NAMALWA (cell line): Measurements from ENCODE around the gene IFNA6.
A peak's percentile ranks its signal among the peaks of the same experiment; 100 is the strongest.

Experiments used
- DNase-seq: peaks from one replicate; pipeline ENCODE4 v3.0.0-alpha.2; 2015; ENCODE audit warnings: low spot score

IFNA6 gene

DNA sequence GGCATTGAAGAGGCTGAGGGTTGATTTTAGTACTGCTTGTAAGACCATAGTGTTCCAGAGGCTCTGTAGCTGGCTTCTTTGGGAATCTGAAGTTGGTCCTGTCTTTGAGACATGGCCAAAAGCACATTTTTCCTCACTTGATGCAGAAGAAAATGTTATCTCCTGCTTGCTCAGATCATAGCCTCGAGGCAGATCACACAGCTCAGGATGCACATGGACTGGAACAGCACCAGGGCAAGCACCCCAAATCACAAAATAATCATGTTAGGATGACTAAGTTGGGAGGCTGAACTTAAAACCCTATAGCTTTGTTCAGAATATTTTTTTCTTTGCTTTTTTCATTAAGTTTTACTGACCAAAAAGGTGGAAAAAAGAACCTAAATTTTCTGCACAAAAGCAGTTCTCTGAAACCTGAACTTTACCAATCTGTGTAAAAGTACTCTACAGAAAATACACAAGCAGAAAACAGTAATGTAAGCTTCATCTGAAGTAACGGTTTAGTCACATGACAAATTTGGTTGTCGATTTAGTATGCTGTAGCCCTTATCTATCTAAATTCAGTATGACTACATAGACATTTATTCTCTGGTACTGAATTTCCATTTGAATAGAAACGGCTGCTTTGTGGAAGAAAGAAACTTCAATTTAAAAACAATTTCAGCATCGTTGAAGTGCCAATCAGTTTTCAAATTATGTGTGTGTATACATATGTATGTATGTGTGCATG lies 18.8 kb downstream of the IFNA6 start:
- no peak for DNase-seq

DNA sequence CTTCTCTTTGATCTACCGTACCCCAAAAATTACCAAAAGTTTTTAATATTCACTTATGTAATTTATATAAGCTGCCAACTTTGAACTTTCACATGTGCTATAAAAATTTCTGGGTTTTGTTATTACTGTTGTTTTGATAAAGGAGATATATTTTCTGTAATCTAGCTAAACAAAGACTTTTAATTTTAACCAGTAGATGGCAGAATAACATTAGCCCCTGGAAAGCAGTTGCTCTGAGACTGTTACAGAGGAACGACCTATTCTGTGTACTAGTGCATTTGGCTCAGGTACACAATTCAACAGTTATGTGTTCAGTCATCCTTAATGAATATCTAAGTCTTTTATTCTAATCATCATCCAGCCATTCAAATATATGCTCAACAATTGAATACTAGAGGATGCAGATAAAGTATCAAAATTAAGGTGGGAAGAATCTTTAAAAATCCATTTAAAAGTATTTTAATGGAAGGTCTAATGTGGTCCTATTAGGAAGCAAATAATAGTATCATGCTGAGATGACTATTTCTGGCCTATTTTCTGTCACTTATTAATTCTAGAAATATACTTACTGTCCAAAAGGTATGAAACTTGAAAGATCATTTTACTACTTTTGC lies 24.1 kb downstream of the IFNA6 start:
- DNase-seq: peak; percentile 69

DNA sequence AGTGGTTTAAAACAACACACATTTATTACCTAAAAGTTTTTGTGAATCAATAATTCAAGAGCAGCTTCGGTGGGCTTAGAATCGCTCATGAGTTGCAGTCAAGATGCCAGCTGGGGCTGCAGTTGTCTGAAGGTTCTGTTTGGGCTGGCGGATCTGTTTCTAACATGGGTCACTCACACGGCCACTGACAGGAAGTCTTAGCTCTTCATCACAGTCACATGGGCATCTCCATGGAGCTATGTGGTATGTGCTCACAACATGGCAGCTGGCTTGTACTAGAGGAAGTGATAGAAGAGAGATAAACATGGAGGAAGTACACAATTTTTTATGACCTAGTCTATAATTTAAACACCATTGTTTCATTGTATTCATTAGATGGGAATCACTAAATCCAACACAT lies 26.6 kb downstream of the IFNA6 start:
- DNase-seq: no peak

DNA sequence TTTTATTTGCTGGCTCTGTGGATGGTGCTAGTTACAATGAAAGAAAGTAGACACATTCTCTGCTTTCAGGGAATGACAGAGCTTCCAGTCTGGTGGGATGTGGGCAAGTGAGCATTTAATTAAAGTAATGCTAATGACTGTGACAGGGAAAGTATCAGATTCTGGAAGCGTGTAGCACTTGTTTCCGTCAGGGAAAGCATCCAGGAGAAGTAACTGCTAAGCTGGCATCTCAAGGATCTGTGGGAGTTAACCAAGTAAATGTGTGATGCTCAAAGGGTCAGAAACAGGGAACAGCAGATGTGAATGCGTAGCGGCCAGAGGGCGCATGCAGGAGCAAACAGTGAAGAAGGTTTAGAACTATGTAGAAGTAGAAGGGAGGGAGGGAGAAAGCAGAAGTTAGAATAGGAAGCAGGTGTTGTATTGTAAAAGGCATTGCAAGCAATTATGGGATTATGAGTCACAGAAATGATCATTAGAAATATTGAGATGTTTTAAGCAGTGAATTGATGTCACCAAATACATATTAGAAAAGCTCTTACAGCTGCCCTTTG lies 27.7 kb downstream of the IFNA6 start:
- DNase-seq: no peak

DNA sequence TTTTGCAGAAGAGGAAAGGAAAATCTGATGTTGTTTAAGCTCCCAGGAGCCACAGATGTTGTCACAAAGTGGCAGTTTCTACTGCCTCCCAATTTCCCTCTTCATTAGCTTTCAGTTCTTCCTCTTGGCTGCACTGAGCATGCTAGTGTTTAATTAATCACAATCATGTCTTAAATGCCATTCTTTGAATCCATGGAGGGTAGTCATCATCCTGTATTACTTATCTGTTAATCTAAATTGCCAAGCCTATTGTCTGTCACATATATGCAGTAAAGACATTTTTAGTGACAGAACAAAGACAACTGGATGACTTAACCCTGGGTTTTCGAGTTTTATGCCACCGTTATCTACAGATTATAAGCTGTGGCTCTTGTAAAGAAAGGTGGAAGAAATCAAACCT lies 30.2 kb downstream of the IFNA6 start:
- DNase-seq: no peak

DNA sequence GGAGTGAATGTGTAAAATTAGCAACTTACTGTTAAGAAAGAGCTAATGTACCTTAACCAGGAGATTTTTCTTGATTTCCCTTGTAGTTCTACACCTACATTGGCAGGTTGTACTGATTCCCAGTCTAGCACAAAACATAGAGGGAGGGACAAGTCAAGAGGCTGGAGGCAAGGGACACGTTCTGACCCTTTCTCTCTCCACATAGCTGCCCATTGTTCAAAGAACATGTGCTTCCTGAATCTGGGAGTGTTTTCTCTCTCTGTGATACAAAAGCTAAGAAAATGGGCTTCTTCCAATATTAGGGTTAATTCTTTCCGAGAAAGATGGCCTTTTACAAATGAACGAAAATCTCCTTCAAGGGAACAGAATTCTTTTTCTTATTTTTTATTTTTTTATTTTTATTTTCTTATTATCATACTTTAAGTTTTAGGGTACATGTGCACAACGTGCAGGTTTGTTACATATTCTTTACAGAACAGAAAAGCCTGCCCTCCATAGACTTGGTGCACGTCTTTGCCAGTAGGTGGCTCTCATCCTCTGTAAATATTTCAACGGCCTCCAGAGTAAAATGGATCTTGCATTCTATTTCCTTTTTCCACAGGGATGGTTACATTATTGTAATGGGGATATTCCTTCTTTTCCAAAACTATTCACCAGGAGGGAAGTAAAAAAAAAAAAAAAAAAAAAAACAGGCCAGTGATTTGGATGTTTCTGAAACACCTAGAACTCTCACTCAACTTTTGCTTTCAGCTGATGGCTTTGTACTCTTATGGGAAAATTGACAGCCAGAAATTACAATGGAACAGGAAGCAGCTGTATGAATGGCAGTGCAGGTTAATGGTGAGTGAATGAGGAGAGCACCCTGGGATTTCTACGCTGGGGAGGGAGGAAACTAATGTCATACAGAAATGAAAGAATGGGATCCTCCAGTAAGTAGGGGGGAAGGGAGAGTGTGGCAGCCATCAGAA lies 32.4 kb downstream of the IFNA6 start:
- DNase-seq: peak; percentile 58

DNA sequence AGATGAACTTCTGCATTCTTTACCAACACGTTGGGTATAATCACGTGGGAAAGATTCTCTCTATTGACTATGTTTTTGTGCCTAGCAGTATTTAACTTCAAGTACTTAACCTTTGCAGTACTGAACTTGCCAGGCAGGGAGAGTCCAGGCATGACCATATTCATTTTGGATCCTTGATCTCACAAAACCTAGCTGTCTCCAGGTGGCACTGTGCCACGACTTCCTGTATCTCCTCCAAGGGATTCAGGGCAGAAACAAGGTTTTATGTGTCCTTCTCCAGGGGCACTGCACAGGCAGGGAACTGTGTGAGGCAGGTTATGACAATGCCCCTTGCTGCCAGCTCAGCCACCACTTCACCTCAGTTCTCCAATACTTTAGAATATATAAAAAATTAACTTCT lies 33.8 kb downstream of the IFNA6 start:
- DNase-seq: no peak

DNA sequence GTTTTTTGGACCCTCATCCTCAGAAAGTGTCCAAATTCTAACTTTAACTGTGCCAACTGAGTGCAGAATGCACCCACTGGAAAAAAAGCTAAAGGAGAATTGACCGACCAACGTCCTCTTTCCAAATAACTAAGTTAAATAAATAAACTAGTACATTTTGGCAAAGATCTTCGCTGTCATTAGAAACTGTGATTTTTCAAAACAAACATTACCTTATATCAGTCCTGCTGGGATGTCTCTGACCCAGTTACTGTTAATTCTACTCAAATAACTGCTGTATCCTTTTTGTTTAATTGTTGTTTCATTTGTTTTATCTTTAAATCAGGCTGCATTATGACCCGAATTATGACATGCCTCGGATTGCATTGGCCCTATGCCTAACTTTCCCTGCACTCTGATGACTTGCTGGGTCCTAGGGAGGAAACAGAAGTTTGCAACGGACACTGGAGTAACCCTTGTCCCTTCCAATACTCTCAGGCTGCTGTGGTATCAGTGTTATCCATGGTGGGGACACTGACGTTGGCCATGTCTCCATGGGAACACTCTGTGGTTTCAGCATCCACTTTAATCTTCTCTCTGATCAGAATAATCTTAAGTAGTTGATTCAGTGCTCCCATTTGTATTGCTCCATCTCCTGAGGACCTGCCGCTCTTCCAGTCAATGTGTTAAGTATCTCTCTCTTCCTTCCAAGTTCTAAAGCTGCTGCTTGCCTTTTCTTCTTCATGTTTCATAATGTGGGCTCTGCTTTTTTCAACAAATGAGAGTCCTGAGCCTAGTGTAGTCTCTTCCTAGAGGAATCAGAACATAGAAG lies 34.5 kb downstream of the IFNA6 start:
- no peak for DNase-seq

DNA sequence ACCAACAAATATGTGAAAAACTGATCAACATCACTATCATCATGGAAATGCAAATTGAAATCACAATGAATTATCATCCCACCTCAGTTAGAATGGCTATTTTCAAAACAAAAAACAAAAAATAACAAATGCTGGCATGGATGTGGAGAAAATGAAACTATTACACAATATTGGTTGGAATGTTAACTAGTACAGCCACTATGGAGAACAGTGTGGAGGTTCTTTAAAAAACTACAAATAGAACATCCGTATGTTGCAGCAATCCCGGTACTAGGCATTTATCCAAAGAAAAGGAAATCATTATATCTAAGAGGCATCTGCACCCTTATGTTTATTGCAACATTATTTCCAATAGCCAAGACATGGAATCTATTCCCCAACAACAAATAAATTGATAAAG lies 36.5 kb downstream of the IFNA6 start:
- no peak for DNase-seq

DNA sequence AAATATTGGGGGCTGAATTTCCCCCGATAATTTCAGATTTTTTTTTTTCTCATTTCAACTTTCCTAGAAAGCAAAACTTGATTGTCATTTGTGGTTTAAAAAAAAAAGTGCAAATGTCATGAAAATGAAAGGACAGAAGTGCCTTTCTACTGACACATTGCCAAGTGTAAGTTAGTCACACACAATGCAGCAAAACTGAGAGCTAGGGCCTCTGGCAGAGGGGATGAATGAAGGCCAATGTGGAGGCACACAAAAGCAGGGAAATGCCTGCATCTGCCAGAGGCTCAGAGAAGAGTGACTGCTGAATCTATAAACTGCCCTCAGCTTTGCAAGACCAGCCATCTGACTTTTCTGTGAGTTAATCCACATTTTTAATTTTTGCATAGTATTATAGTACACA lies 38.8 kb downstream of the IFNA6 start:
- no peak for DNase-seq

DNA sequence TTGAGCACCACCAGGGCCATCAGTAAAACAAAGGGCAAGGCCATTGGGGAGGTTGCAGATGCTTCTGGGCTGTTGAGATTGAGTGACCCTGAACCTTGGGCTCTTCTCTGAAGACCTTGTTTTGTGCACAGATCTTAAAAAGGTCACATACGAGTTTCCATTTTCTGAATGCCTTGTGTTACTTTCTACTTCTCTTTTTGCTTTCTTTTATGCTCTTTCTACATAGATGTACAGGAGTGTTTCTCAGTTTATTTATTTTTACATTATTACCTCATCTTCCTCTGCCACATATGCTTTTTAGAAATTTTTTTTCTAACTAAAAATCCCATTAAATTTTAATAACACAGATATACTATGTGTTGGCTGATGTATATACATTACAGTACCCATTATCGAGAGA lies 45.5 kb downstream of the IFNA6 start, which contains the start of gene IFNA5:
Gene IFNA5, minus strand, starts transcription at position 101 of the 400 bp plus-strand sequence. Its CDS starts 57 bp downstream, at position 44.
- no peak for DNase-seq
